ENCODE results near the gene PTCD2. TPM values are rescaled to one million over a fixed set of nuclear protein-coding genes. Genes with fewer than 3 reads are reported as not detected.

The PTCD2 gene
- total RNA-seq, 1 donor from 2014 or later = 12.1 TPM

GRCh38 chr5:72363166-72363802, 43.1 kb downstream of the PTCD2 start:
- Mint-ChIP-seq H3K27ac (peak overlapping the region; percentile 87), H3K9me3 (no peaks in the 10 kb centered on the region), H3K36me3 (peaks cover 30% of the 10 kb centered on the region), H3K4me3 (peak overlapping the region; percentile 1), H3K27me3 (no peaks in the 10 kb centered on the region), H3K4me1 (ENCODE audit: unreplicated experiment) (peaks cover 6% of the 10 kb centered on the region)
- DNase-seq (ENCODE audit: extremely low spot score, unreplicated experiment) = no peak
- TF ChIP-seq CTCF (conservative IDR thresholded peaks at IDR 0.05) = no peak

- H3K36me3 Mint-ChIP-seq = peaks cover 26% of the 10 kb centered on the region
Observed at GRCh38 chr5:72364171-72364570, 44.0 kb downstream of the PTCD2 start.

GRCh38 chr5:72364951-72365350, 44.8 kb downstream of the PTCD2 start:
- peaks cover 26% of the 10 kb centered on the region for H3K36me3 Mint-ChIP-seq
- no peaks in the 10 kb centered on the region for H3K27me3 Mint-ChIP-seq
- H3K4me1 Mint-ChIP-seq (ENCODE audit: unreplicated experiment) = peaks cover 6% of the 10 kb centered on the region
- no peaks in the 10 kb centered on the region for H3K9me3 Mint-ChIP-seq
- no peak overlapping the region for H3K27ac Mint-ChIP-seq
- no peak for TF ChIP-seq CTCF (conservative IDR thresholded peaks at IDR 0.05)
- DNase-seq (ENCODE audit: extremely low spot score, unreplicated experiment) = no peak
- no peak overlapping the region for H3K4me3 Mint-ChIP-seq

More at GRCh38 chr5:72364171-72364570, 44.0 kb downstream of the PTCD2 start:
- no peak for DNase-seq (ENCODE audit: extremely low spot score, unreplicated experiment)
- Mint-ChIP-seq H3K4me3 (no peak overlapping the region), H3K27me3 (no peaks in the 10 kb centered on the region), H3K4me1 (ENCODE audit: unreplicated experiment) (peaks cover 6% of the 10 kb centered on the region), H3K9me3 (no peaks in the 10 kb centered on the region), H3K27ac (no peak overlapping the region)
- TF ChIP-seq CTCF (conservative IDR thresholded peaks at IDR 0.05) = no peak

GRCh38 chr5:72366324-72366976, 46.3 kb downstream of the PTCD2 start:
- H3K27ac Mint-ChIP-seq = peak overlapping the region; percentile 44
- DNase-seq (ENCODE audit: extremely low spot score, unreplicated experiment) = no peak
- H3K9me3 Mint-ChIP-seq = no peaks in the 10 kb centered on the region
- peak; percentile 83 for TF ChIP-seq CTCF (conservative IDR thresholded peaks at IDR 0.05)
- H3K27me3 Mint-ChIP-seq = no peaks in the 10 kb centered on the region
- peaks cover 6% of the 10 kb centered on the region for H3K4me1 Mint-ChIP-seq (ENCODE audit: unreplicated experiment)
- H3K4me3 Mint-ChIP-seq = no peak overlapping the region
- H3K36me3 Mint-ChIP-seq = peaks cover 16% of the 10 kb centered on the region

- no peak overlapping the region for H3K4me3 Mint-ChIP-seq
- no peak for TF ChIP-seq CTCF (conservative IDR thresholded peaks at IDR 0.05)
- no peaks in the 10 kb centered on the region for H3K9me3 Mint-ChIP-seq
- peaks cover 6% of the 10 kb centered on the region for H3K4me1 Mint-ChIP-seq (ENCODE audit: unreplicated experiment)
- H3K27me3 Mint-ChIP-seq = no peaks in the 10 kb centered on the region
- H3K36me3 Mint-ChIP-seq = no peaks in the 10 kb centered on the region
- DNase-seq (ENCODE audit: extremely low spot score, unreplicated experiment) = no peak
- no peak overlapping the region for H3K27ac Mint-ChIP-seq
Observed at GRCh38 chr5:72368271-72368670, 48.1 kb downstream of the PTCD2 start.
